Rectal smooth muscle tissue (tissue), 1 donor: ENCODE results near the gene TNFSF4.
"Not testable (repeated sequence)": the region's sequence is repeated elsewhere in the genome, so short reads cannot be mapped to it uniquely, and the experiment has no call there.

Experiments used
- H3K27ac ChIP-seq: one replicate; pipeline ENCODE4 v1.7.0; 2013; ENCODE audit warnings: low read depth, low read length, inconsistent platforms
- H3K27me3 ChIP-seq: one replicate; pipeline ENCODE4 v1.7.0; 2013; ENCODE audit warnings: low read length; ENCODE audit not compliant: control insufficient read depth, insufficient read depth
- H3K36me3 ChIP-seq: one replicate; pipeline ENCODE4 v1.7.0; 2013; ENCODE audit warnings: low read length; ENCODE audit not compliant: control insufficient read depth, insufficient read depth
- H3K4me1 ChIP-seq: one replicate; pipeline ENCODE4 v1.7.0; 2013; ENCODE audit warnings: low read length; ENCODE audit not compliant: control insufficient read depth, insufficient read depth
- H3K4me3 ChIP-seq: one replicate; pipeline ENCODE4 v1.7.0; 2013; ENCODE audit warnings: low read length
- H3K9ac ChIP-seq: one replicate; pipeline ENCODE4 v1.7.0; 2013; ENCODE audit warnings: low read length

TNFSF4 gene

DNA sequence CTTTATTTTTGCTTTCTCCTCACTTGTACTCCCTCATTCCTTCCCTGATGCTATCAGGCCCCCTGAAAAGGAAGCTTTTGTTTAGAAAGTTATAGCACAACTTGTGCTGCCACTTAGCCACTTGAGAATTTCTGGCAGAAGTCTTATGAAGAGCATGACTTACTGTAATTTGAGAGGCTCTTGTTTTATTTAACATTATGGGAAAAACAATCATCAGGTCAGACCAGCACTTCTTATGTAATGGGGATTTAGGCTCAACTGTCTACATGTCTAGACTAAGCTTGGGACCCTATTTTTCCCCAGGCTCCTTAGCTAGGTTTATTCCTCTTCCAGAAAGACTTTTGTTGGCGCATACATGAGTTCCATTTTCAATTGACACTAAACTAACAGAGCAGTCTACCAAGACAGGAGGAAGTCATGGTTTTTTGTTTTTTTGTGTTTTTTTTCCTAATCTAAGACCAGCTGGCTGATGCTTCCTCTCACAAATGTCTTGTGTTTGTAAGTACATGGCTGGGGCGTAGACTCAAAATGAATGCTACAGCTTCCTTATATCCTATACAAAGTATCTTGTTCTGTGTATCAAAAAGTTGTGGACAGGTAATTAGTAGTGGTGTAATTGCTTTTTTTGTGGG is 31.5 kb downstream of the TNFSF4 start:
- H3K9ac ChIP-seq = no peak overlapping the region
- H3K27me3 ChIP-seq = no peaks in the 10 kb centered on the region
- H3K27ac ChIP-seq = no peak overlapping the region
- H3K4me1 ChIP-seq = no peaks in the 10 kb centered on the region
- no peaks in the 10 kb centered on the region for H3K36me3 ChIP-seq
- H3K4me3 ChIP-seq = no peak overlapping the region

DNA sequence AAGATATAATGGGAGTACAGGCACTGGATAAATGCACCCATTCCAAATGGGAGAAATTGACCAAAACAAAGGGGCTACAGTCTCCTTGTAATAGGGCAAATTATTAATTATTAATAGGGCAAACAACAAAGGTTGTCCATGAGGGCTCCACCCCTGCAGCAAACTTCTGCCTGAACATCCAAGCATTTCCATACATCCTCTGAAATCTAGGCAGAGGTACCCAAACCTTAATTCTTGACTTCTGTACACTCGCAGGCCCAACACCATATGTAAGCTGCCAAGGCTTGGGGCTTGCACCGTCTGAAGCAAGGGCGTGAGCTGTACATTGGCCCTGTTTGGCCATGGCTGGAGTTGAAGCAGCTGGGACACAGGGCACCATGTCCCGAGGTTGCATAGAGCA is 33.7 kb downstream of the TNFSF4 start:
- Histone ChIP-seq H3K27me3 (no peaks in the 10 kb centered on the region), H3K4me3 (no peak overlapping the region), H3K9ac (no peak overlapping the region), H3K4me1 (no peaks in the 10 kb centered on the region), H3K36me3 (no peaks in the 10 kb centered on the region), H3K27ac (no peak overlapping the region)

DNA sequence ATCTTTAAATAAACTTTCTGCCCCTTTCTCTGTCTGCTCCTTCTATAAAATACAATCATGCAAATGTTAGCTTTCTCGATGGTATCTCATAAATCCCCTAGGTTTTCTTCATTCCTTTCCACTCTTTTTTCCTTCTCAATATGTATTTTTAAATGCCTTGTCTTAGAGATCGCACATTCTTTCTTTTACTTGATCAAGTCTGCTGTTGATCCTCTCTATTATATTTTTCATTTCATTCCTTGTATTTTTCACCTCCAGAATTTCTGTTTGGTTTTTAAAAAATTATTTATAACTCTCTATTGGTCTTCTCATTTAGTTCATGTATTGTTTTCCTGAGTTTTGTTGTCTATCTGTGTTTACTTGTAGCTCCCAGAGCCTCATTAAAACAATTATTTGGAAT is 36.0 kb downstream of the TNFSF4 start:
- H3K36me3 ChIP-seq = no peaks in the 10 kb centered on the region
- no peaks in the 10 kb centered on the region for H3K4me1 ChIP-seq
- H3K4me3 ChIP-seq = no peak overlapping the region
- no peak overlapping the region for H3K9ac ChIP-seq
- H3K27ac ChIP-seq = no peak overlapping the region
- no peaks in the 10 kb centered on the region for H3K27me3 ChIP-seq

DNA sequence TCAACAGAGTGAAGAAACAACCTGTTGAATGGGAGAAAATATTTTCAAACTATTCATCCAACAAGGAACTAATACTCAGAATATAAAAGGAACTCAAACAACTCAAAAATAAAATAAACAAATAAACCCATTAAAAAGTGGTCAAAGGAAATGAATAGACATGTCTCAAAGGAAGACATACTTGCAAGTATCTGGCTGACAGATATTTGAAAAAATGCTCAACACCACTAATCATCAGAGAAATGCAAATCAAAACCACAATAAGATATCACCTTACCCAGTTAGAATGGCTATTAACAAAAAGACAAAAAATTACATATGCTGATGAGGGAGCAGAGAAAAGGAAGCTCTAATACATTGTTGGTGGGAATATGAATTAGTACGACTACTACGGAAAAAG is 38.2 kb downstream of the TNFSF4 start:
- H3K27ac ChIP-seq = no peak overlapping the region
- H3K4me1 ChIP-seq = no peaks in the 10 kb centered on the region
- no peak overlapping the region for H3K9ac ChIP-seq
- no peaks in the 10 kb centered on the region for H3K27me3 ChIP-seq
- H3K4me3 ChIP-seq = no peak overlapping the region
- H3K36me3 ChIP-seq = no peaks in the 10 kb centered on the region

DNA sequence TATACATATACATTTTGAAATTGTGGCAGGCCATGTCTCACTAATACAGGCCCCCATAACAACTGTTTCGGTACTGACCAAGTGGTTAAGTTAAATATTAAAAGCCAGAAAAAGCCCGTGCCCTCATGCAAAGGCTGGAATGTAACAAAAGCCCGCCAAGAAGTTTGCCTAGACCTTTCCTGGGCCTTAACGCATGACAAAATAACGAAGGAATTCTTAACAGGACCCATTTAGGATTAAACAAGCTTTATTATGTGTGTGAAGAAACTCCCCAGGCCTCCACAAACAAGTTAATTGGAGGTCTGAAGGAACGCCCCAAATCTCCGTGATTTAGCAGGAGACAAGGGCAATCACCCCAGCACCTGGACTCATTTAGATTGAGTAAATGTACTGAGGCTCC is 42.4 kb downstream of the TNFSF4 start:
- Histone ChIP-seq H3K36me3 (no peaks in the 10 kb centered on the region), H3K27ac (no peak overlapping the region), H3K27me3 (no peaks in the 10 kb centered on the region), H3K4me1 (no peaks in the 10 kb centered on the region), H3K9ac (no peak overlapping the region), H3K4me3 (no peak overlapping the region)

DNA sequence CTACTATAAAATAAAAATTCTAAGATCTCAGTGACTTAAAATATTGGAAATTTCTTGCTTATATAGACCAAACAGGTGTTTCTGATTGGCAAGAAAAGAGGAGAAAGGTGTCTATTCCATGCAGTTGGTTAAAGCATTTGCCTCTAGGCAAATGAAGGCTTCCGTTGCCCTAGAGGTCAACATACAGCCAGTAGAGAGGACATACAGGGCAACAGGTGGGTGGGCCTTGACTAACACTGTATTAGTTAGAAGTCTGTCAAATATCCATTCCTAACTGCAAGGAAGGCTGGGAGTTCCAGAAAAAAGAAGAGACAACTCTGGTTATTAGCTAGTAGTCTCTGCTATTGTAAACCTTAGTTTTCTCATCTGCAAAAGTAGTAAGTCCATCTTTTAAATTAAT is 43.0 kb downstream of the TNFSF4 start:
- no peaks in the 10 kb centered on the region for H3K36me3 ChIP-seq
- no peaks in the 10 kb centered on the region for H3K4me1 ChIP-seq
- no peak overlapping the region for H3K4me3 ChIP-seq
- no peak overlapping the region for H3K27ac ChIP-seq
- no peaks in the 10 kb centered on the region for H3K27me3 ChIP-seq
- no peak overlapping the region for H3K9ac ChIP-seq

DNA sequence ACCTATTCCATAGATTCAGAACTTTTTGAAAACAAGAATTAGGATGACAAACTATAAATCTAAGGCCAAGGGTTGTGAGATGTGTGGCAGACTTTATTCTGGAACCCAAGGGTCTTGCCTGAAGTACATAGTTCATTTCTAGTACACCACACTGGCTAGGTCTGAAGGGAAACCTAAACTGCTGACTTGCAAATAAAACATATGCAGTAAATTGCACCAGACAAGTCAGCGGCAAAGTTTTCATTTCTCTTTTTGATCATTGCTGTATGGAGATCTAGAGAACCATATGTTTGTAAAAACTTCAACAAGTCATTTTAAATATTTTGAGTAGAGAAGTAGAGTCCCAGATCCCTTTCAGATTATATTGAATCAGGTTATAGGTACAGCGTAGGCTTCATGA is 43.9 kb downstream of the TNFSF4 start:
- no peak overlapping the region for H3K27ac ChIP-seq

DNA sequence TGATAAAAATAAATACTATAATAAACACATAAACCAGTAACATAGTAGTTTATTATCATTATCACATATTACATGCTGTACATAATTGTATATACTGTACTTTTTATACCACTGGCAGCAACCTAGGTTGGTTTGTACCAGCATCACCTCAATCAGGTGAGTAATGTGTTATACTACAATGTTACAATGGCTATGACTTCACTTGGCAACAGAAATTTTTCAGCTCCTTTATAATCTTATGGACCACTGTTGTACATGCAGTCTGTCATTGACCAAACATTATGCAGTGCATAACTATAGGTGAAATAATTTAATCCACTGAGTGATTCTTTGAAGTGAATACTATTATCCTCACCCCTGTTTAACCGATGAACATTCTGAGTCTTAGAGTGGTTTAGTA is 44.5 kb downstream of the TNFSF4 start:
- no peaks in the 10 kb centered on the region for H3K4me1 ChIP-seq
- H3K4me3 ChIP-seq = no peak overlapping the region
- H3K9ac ChIP-seq = no peak overlapping the region
- no peak overlapping the region for H3K27ac ChIP-seq
- no peaks in the 10 kb centered on the region for H3K36me3 ChIP-seq
- H3K27me3 ChIP-seq = no peaks in the 10 kb centered on the region

More for the DNA sequence above, 43.9 kb downstream of the TNFSF4 start:
- H3K4me3 ChIP-seq = no peak overlapping the region
- H3K36me3 ChIP-seq = no peaks in the 10 kb centered on the region
- H3K27me3 ChIP-seq = no peaks in the 10 kb centered on the region
- no peak overlapping the region for H3K9ac ChIP-seq
- H3K4me1 ChIP-seq = no peaks in the 10 kb centered on the region

DNA sequence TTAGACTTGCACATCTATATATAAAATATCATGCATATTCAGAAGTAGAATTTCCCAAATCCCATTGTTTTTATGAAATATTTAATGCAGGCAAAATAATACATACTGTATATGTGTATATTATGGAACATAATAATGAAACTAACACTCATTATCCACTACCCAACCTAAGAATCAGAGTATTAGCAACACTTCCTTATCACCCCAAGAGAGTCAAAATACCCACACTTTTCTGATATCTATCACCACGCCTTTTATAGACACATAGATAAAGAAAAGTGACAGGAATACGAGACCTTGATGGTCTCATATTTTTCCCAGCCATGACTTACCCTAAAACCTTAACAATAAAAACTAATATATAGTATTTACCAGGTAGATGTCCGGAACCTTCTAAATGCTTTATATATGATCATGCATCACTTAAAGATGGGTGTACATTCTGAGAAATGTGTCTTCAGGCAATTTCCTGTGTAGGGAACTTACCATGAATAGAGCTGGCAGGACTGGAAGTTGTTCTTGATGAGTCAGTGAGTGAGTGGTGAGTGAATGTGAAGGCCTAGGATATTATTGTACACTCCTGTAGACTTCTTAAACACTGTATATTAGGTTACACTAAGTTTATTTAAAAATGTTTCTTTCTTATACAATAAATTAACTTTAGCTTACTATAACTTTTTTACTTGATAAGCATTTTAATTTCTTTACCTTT is 45.5 kb downstream of the TNFSF4 start:
- Histone ChIP-seq H3K36me3 (no peaks in the 10 kb centered on the region), H3K27me3 (no peaks in the 10 kb centered on the region), H3K27ac (no peak overlapping the region), H3K4me1 (no peaks in the 10 kb centered on the region), H3K4me3 (no peak overlapping the region), H3K9ac (no peak overlapping the region)

DNA sequence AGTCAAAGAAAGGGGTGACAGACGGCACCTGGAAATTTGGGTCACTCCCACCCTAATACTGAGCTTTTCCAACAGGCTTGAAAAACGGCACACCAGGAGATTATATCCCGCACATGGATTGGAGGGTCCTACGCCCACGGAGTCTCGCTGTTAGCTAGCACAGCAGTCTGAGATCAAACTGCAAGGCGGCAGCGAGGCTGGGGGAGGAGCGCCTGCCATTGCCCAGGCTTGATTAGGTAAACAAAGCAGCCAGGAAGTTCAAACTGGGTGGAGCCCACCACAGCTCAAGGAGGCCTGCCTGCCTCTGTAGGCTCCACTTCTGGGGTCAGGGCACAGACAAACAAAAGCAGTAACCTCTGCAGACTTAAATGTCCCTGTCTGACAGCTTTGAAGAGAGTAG is 53.2 kb downstream of the TNFSF4 start:
- H3K9ac ChIP-seq, H3K4me1 ChIP-seq, H3K27me3 ChIP-seq, H3K36me3 ChIP-seq, H3K4me3 ChIP-seq, H3K27ac ChIP-seq: not testable (repeated sequence)

DNA sequence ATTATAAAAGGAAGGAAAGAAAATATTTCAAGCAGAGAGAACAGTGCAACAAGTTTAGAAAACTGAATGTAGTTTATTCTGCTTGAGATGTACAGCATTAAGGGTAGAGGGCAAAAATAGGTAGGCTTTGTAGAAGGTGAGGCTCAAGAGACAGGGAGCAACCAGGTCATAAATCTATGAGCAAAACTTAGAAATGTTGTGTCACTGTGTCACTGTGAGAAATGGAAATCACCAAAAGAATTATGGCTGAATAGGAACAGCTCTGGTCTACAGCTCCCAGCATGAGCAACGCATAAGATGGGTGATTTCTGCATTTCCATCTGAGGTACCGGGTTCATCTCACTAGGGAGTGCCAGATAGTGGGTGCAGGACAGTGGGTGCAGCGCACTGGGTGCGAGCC is 53.6 kb downstream of the TNFSF4 start:
- Histone ChIP-seq H3K9ac (no peak overlapping the region), H3K4me1 (no peaks in the 10 kb centered on the region), H3K36me3 (no peaks in the 10 kb centered on the region), H3K27me3 (no peaks in the 10 kb centered on the region), H3K27ac (no peak overlapping the region), H3K4me3 (no peak overlapping the region)

DNA sequence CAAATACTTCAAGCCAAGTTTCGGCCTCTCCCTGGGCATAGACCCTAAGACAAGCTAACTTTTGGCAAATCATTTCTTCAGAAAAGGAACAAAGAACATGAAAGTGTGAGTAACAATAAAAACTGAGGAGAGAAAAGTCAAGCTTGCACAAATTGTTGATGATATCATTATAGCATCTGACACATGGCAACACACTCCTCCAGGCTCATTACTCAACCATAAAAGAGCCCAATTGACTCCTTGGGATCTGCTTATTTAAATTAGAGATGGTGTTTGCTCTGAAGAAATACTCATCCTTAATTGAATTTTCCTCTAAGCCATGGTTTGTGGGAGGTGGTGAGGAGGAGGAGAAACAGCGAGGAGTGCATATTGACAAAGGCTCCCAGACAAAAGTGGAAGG is 54.5 kb downstream of the TNFSF4 start:
- H3K27me3 ChIP-seq = no peaks in the 10 kb centered on the region

DNA sequence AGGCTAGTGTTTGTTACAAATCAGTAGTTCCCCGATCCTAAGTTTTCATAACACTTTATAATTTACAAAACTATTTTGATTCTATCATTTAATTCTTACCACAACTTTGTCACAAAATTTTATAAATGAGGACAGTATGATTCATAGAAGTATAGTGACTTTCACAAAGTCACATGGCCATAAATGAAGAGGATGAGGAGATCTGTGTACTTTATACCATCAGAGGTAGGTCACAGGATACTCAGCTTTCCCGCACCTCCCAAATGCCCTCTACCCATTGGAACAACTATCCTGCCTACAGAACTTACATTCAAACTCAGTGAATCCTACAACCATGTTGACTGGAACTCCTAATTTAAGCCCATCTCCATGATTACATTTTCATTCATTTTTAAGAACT is 56.3 kb downstream of the TNFSF4 start:
- no peaks in the 10 kb centered on the region for H3K4me1 ChIP-seq
- no peaks in the 10 kb centered on the region for H3K27me3 ChIP-seq

More for the DNA sequence above, 54.5 kb downstream of the TNFSF4 start:
- H3K4me1 ChIP-seq = no peaks in the 10 kb centered on the region
- H3K27ac ChIP-seq = no peak overlapping the region
- H3K4me3 ChIP-seq = no peak overlapping the region
- H3K36me3 ChIP-seq = no peaks in the 10 kb centered on the region
- no peak overlapping the region for H3K9ac ChIP-seq

More for the DNA sequence above, 56.3 kb downstream of the TNFSF4 start:
- no peaks in the 10 kb centered on the region for H3K36me3 ChIP-seq
- no peak overlapping the region for H3K9ac ChIP-seq
- no peak overlapping the region for H3K27ac ChIP-seq
- H3K4me3 ChIP-seq = no peak overlapping the region
